ENCODE measurements around the gene HIVEP3. TPM values are rescaled to one million over a fixed set of nuclear protein-coding genes. Genes with fewer than 3 reads are reported as not detected.

HIVEP3 gene
- polyA plus RNA-seq, 1 donor (not counting 4 experiments of a cell fraction or from before 2014, with no cell fraction given): 1.1 TPM

DNA sequence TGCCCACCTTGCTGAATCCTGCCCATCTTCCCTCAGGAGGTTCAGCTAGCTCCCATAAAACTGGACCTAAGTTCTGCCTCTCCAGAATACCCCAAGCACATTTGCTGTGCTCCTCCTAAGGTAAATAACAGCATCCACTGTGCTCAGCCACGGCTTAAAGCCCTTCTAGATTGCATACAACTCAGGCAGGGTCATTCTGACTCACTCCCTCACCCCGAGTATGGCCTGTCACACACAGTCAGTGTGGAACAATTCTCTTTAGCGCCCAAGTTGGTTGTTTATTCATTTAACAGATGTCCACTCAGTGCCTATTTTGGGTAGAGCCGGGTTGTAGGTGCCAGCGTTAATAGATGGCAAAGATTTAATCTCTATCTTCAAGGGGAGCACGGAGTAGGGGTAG lies 286.8 kb downstream of the HIVEP3 start:
- no peaks in the 10 kb centered on the region for H3K36me3 ChIP-seq (ENCODE audit: control insufficient read depth in 2 of 2, extremely low read depth in 1 of 2, insufficient read depth in 2 of 2, low read length in 2 of 2)
- no peaks in the 10 kb centered on the region for H3K9me1 ChIP-seq (ENCODE audit: control insufficient read depth, extremely low read depth, insufficient read depth, low read length)
- dilution Hi-C loops (cut with MboI; ENCODE audit: extremely low pct_ligation_motif_present, low sequenced_read_pairs): no loop called here
- TF ChIP-seq EZH2 (IDR thresholded peaks at IDR 0.05; ENCODE audit: low read length): no peak
- TF ChIP-seq, protein P1, sequence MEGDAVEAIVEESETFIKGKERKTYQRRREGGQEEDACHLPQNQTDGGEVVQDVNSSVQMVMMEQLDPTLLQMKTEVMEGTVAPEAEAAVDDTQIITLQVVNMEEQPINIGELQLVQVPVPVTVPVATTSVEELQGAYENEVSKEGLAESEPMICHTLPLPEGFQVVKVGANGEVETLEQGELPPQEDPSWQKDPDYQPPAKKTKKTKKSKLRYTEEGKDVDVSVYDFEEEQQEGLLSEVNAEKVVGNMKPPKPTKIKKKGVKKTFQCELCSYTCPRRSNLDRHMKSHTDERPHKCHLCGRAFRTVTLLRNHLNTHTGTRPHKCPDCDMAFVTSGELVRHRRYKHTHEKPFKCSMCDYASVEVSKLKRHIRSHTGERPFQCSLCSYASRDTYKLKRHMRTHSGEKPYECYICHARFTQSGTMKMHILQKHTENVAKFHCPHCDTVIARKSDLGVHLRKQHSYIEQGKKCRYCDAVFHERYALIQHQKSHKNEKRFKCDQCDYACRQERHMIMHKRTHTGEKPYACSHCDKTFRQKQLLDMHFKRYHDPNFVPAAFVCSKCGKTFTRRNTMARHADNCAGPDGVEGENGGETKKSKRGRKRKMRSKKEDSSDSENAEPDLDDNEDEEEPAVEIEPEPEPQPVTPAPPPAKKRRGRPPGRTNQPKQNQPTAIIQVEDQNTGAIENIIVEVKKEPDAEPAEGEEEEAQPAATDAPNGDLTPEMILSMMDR (optimal IDR thresholded peaks at IDR 0.05 in 1 of 3, IDR thresholded peaks at IDR 0.05 in 1 of 3, conservative IDR thresholded peaks at IDR 0.05 in 1 of 3; ENCODE audit: extremely low read depth in 1 of 3, insufficient read depth in 2 of 3, low read length in 3 of 3): no peak
- no peak overlapping the region for H3K4me2 ChIP-seq (ENCODE audit: control insufficient read depth, extremely low read depth, insufficient read depth, low read depth, low read length)
- no peaks in the 10 kb centered on the region for H4K20me1 ChIP-seq (ENCODE audit: control insufficient read depth, extremely low read depth, insufficient read depth, low read length)
- no peaks in the 10 kb centered on the region for H3K79me2 ChIP-seq (ENCODE audit: control insufficient read depth, insufficient read depth, low read length)
- FAIRE-seq (no peak), DNase-seq (ENCODE audit: low read depth, low spot score) (no peak)
- no peaks in the 10 kb centered on the region for H3K27me3 ChIP-seq (ENCODE audit: control insufficient read depth, extremely low read depth, insufficient read depth, low read length)
- peaks cover 9% of the 10 kb centered on the region for H3K4me1 ChIP-seq (ENCODE audit: control insufficient read depth, extremely low read depth, insufficient read depth, low read length)
- H2AFZ ChIP-seq (ENCODE audit: control insufficient read depth, low read length): no peak overlapping the region
- H3K4me3 ChIP-seq (ENCODE audit: control insufficient read depth in 2 of 3, extremely low read depth in 1 of 3, insufficient read depth in 2 of 3, low read depth in 1 of 3, low read length in 3 of 3): no peak overlapping the region
- no peak overlapping the region for H3K9ac ChIP-seq (ENCODE audit: control insufficient read depth, extremely low read depth, insufficient read depth, low read length)
- H3K9me3 ChIP-seq (ENCODE audit: control insufficient read depth, low read depth, low read length): no peaks in the 10 kb centered on the region
- no peak overlapping the region for H3K27ac ChIP-seq (ENCODE audit: control insufficient read depth, insufficient read depth, low read length)

DNA sequence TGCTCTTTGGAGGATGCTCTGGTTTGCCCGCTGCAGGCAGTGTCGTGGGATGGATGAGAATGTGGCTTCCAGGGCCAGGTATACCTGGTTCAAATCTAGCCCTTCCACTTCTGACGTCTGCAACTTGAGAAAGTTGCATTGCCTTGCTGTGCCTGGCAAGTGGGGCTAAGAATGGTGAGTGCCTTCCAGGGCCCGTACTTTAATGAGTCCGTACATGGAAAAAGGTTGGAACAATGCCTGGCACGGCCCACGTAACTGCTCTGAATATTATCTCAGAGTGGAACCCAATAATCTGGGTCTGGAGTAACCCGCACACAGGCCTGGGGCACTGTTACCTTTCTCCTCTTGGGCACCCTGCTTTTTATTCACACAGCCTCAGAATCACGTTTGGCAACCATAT lies 287.6 kb downstream of the HIVEP3 start:
- TF ChIP-seq EZH2 (IDR thresholded peaks at IDR 0.05; ENCODE audit: low read length): no peak
- TF ChIP-seq, protein P1 (optimal IDR thresholded peaks at IDR 0.05 in 1 of 3, IDR thresholded peaks at IDR 0.05 in 1 of 3, conservative IDR thresholded peaks at IDR 0.05 in 1 of 3; ENCODE audit: extremely low read depth in 1 of 3, insufficient read depth in 2 of 3, low read length in 3 of 3): no peak
- H3K27me3 ChIP-seq (ENCODE audit: control insufficient read depth, extremely low read depth, insufficient read depth, low read length): no peaks in the 10 kb centered on the region

More for the DNA sequence above, 287.6 kb downstream of the HIVEP3 start:
- dilution Hi-C loops (cut with MboI; ENCODE audit: extremely low pct_ligation_motif_present, low sequenced_read_pairs): no loop called here
- no peaks in the 10 kb centered on the region for H3K9me3 ChIP-seq (ENCODE audit: control insufficient read depth, low read depth, low read length)
- DNase-seq (ENCODE audit: low read depth, low spot score) (no peak), FAIRE-seq (no peak)
- H3K9ac ChIP-seq (ENCODE audit: control insufficient read depth, extremely low read depth, insufficient read depth, low read length): no peak overlapping the region
- H3K27ac ChIP-seq (ENCODE audit: control insufficient read depth, insufficient read depth, low read length): no peak overlapping the region
- no peaks in the 10 kb centered on the region for H3K79me2 ChIP-seq (ENCODE audit: control insufficient read depth, insufficient read depth, low read length)
- H2AFZ ChIP-seq (ENCODE audit: control insufficient read depth, low read length): no peak overlapping the region
- no peaks in the 10 kb centered on the region for H3K36me3 ChIP-seq (ENCODE audit: control insufficient read depth in 2 of 2, extremely low read depth in 1 of 2, insufficient read depth in 2 of 2, low read length in 2 of 2)
- no peak overlapping the region for H3K4me3 ChIP-seq (ENCODE audit: control insufficient read depth in 2 of 3, extremely low read depth in 1 of 3, insufficient read depth in 2 of 3, low read depth in 1 of 3, low read length in 3 of 3)
- H3K4me1 ChIP-seq (ENCODE audit: control insufficient read depth, extremely low read depth, insufficient read depth, low read length): peaks cover 17% of the 10 kb centered on the region
- H3K4me2 ChIP-seq (ENCODE audit: control insufficient read depth, extremely low read depth, insufficient read depth, low read depth, low read length): no peak overlapping the region
- no peaks in the 10 kb centered on the region for H4K20me1 ChIP-seq (ENCODE audit: control insufficient read depth, extremely low read depth, insufficient read depth, low read length)
- no peaks in the 10 kb centered on the region for H3K9me1 ChIP-seq (ENCODE audit: control insufficient read depth, extremely low read depth, insufficient read depth, low read length)

All from keratinocyte (primary cell).